K562 (cell line): ENCODE results near the gene OPRL1. TPM values are rescaled to one million over a fixed set of nuclear protein-coding genes. Genes with fewer than 3 reads are reported as not detected.

Source experiments
- ATF6 ChIP-seq: sonication (generic); formaldehyde crosslinking; IDR thresholded peaks from 2 replicates; pipeline ENCODE4 v1.4.0; 2020; ENCODE audit warnings: mild to moderate bottlenecking, missing genetic modification reagents
- CREB1 ChIP-seq, 2 experiments: sonication (generic) in 1 of 2; formaldehyde crosslinking in 1 of 2; IDR thresholded peaks; 2 replicates each; pipeline versions ENCODE4 v1.6.1 to v1.8.0; 2012 to 2022; ENCODE audit warnings: inconsistent platforms in 1 of 2, mild to moderate bottlenecking in 1 of 2, missing genetic modification reagents in 1 of 2, moderate library complexity in 1 of 2
- DIDO1 ChIP-seq: fragments of 450-650 bp; IDR thresholded peaks from 2 replicates; pipeline ENCODE4 v1.6.1; 2016; ENCODE audit warnings: low read depth, missing biosample characterization, missing genetic modification characterization
- EWSR1 ChIP-seq: fragments of 450-650 bp; IDR thresholded peaks from 2 replicates; pipeline ENCODE4 v1.6.1; 2018; ENCODE audit warnings: borderline replicate concordance, mild to moderate bottlenecking, low read depth, moderate library complexity; ENCODE audit not compliant: partially characterized antibody
- GABPB1 ChIP-seq: sonication (generic); formaldehyde crosslinking; IDR thresholded peaks from 2 replicates; pipeline ENCODE4 v1.8.0; 2022; ENCODE audit warnings: mild to moderate bottlenecking, missing genetic modification reagents
- HDAC6 ChIP-seq: IDR thresholded peaks from 2 replicates; pipeline ENCODE4 v1.6.1; 2012; ENCODE audit warnings: low read depth, mild to moderate bottlenecking, control low read depth, inconsistent platforms, low read length, moderate library complexity
- HMBOX1 ChIP-seq: sonication (generic); IDR thresholded peaks from 2 replicates; pipeline ENCODE4 v1.6.1; 2016
- KHSRP ChIP-seq: fragments of 450-650 bp; IDR thresholded peaks from 2 replicates; pipeline ENCODE4 v1.6.1; 2017
- KLF6 ChIP-seq: fragments of 250-450 bp; sonication (Bioruptor Pico); IDR thresholded peaks from 2 replicates; pipeline ENCODE4 v1.4.0; 2020; ENCODE audit warnings: mild to moderate bottlenecking, moderate library complexity, borderline replicate concordance
- MAFG ChIP-seq: fragments of 450-650 bp; conservative IDR thresholded peaks from 2 replicates; pipeline ENCODE4 v1.6.1; 2016; ENCODE audit warnings: missing genetic modification characterization, missing compliant biosample characterization
- MCM3 ChIP-seq: fragments of 450-650 bp; IDR thresholded peaks from 2 replicates; pipeline ENCODE4 v1.6.1; 2016
- MLLT1 ChIP-seq, 2 experiments: fragments of 450-650 bp; IDR thresholded peaks; 2 replicates each; pipeline ENCODE4 v1.6.1; 2016
- NCOA6 ChIP-seq: fragments of 450-650 bp; IDR thresholded peaks from 2 replicates; pipeline ENCODE4 v1.6.1; 2017; ENCODE audit warnings: mild to moderate bottlenecking
- PHB ChIP-seq: fragments of 250-450 bp; sonication (Bioruptor Pico); IDR thresholded peaks from 2 replicates; pipeline ENCODE4 v1.5.0; 2021
- POLR2A ChIP-seq: fragments of 450-650 bp; conservative IDR thresholded peaks from 2 replicates; pipeline ENCODE4 v1.6.1; 2016
- RB1 ChIP-seq: fragments of 450-650 bp; IDR thresholded peaks from 2 replicates; pipeline ENCODE4 v1.6.1; 2017; ENCODE audit warnings: low read depth, mild to moderate bottlenecking
- RHOXF2B ChIP-seq: fragments of 250-450 bp; sonication (Bioruptor Pico); conservative IDR thresholded peaks from 2 replicates; pipeline ENCODE4 v1.5.1; 2021
- SLC30A9 ChIP-seq: fragments of 250-450 bp; sonication (Bioruptor Pico); IDR thresholded peaks from 2 replicates; pipeline ENCODE4 v1.8.0; 2022; ENCODE audit warnings: mild to moderate bottlenecking, moderate library complexity
- TBL1XR1 ChIP-seq, 2 experiments: IDR thresholded peaks; 2 replicates each; pipeline ENCODE4 v1.6.1; 2012; ENCODE audit warnings: improper control_type of control experiment in 2 of 2, low read length in 2 of 2, mild to moderate bottlenecking in 1 of 2
- ZNF253 ChIP-seq: fragments of 250-450 bp; sonication (Bioruptor Pico); conservative IDR thresholded peaks from 2 replicates; pipeline ENCODE4 v1.6.1; 2021; ENCODE audit warnings: mild to moderate bottlenecking
- ZNF507 ChIP-seq: conservative IDR thresholded peaks from 2 replicates; pipeline ENCODE4 v1.6.1; 2017; ENCODE audit warnings: missing genetic modification characterization, missing compliant biosample characterization
- ZNF668 ChIP-seq: fragments of 250-450 bp; sonication (Bioruptor Pico); IDR thresholded peaks from 2 replicates; pipeline ENCODE4 v1.8.0; 2022; ENCODE audit warnings: mild to moderate bottlenecking, inconsistent platforms
- ZNF695 ChIP-seq: fragments of 450-650 bp; formaldehyde crosslinking; IDR thresholded peaks from 2 replicates; pipeline ENCODE4 v1.4.0; 2020; ENCODE audit warnings: mild to moderate bottlenecking, moderate library complexity
- ZNF699 ChIP-seq: fragments of 250-450 bp; sonication (Bioruptor Pico); IDR thresholded peaks from 2 replicates; pipeline ENCODE4 v1.8.0; 2021; ENCODE audit warnings: mild to moderate bottlenecking, moderate library complexity; ENCODE audit not compliant: insufficient replicate concordance
- ZNF766 ChIP-seq: fragments of 200-800 bp; sonication (Bioruptor generic); conservative IDR thresholded peaks from 2 replicates; pipeline ENCODE4 v1.6.1; 2016; ENCODE audit warnings: missing genetic modification characterization, missing compliant biosample characterization
- ZNF778 ChIP-seq: fragments of 450-650 bp; formaldehyde crosslinking; IDR thresholded peaks from 2 replicates; pipeline ENCODE4 v1.4.0; 2020; ENCODE audit warnings: mild to moderate bottlenecking, moderate library complexity
- polyA plus RNA-seq, 8 experiments: library from polyadenylated mRNA; depleted of rRNA in 4 of 8; stranded (reverse) in 5 of 8; unstranded in 3 of 8; fragments of >200 nt; fragmentation: Nextera tagmentation in 2 of 8; fragmentation: Illumina TruSeq in 1 of 8; extraction: Ambion mirVana in 2 of 8; extraction: Trizol in 1 of 8; gene quantifications; 2 replicates each; pipeline versions ENCODE4 v1.2.1 to v1.2.3, GENCODE V29; 2011 to 2014; ENCODE audit warnings: inconsistent platforms in 1 of 8, missing spikeins in 1 of 8
- total RNA-seq, 7 experiments: library from RNA; depleted of rRNA in 6 of 7; stranded (reverse); fragments of >200 nt in 6 of 7; fragmentation: Illumina TruSeq in 2 of 7; extraction: Trizol in 2 of 7; gene quantifications; 2 replicates each; pipeline versions ENCODE4 v1.2.1 to v1.2.3, GENCODE V29; 2011 to 2021; ENCODE audit warnings: low replicate concordance in 1 of 7

The OPRL1 gene
- total and polyA plus RNA-seq, 9 of the 15 experiments (the other 6 are each of a cell fraction or from before 2014, with no cell fraction given): 0.06 to 0.33 (median 0.11) TPM; not detected in 2

GRCh38 chr20:64057628-64058498 lies 22.0 kb upstream of the OPRL1 start (continued):
- no peak for TF ChIP-seq KLF6 (CRISPR knock-in tag)
- no peak for TF ChIP-seq GABPB1 (CRISPR knock-in tag)
- no peak for TF ChIP-seq ZNF699 (CRISPR knock-in tag)
- TF ChIP-seq SLC30A9 (CRISPR knock-in tag): no peak
- TF ChIP-seq TBL1XR1 (IDR thresholded peaks at IDR 0.05; ENCODE audit: low read length in 2 of 2): no peak
- TF ChIP-seq MCM3: no peak
- TF ChIP-seq ZNF253 (CRISPR knock-in tag): no peak
- TF ChIP-seq ZNF507 (tag): no peak
- no peak for TF ChIP-seq RHOXF2B
- TF ChIP-seq ATF6 (CRISPR knock-in tag): no peak
- TF ChIP-seq ZNF766: no peak
- TF ChIP-seq PHB (CRISPR knock-in tag): no peak
- no peak for TF ChIP-seq POLR2A
- TF ChIP-seq ZNF778 (CRISPR knock-in tag): no peak
- TF ChIP-seq HMBOX1: no peak
- no peak for TF ChIP-seq HDAC6
- no peak for TF ChIP-seq EWSR1
- TF ChIP-seq MLLT1 (IDR thresholded peaks at IDR 0.05): no peak
- no peak for TF ChIP-seq DIDO1
- TF ChIP-seq ZNF695: no peak
- no peak for TF ChIP-seq CREB1 (IDR thresholded peaks at IDR 0.05)
- TF ChIP-seq CREB1 (CRISPR knock-in tag; IDR thresholded peaks at IDR 0.05): no peak
- no peak for TF ChIP-seq MAFG
- no peak for TF ChIP-seq KHSRP
- peak; percentile 55 for TF ChIP-seq RB1
- TF ChIP-seq ZNF668: no peak
- TF ChIP-seq NCOA6: no peak
